ENCODE results near the gene DNAJC10. TPM values are rescaled to one million over a fixed set of nuclear protein-coding genes. Genes with fewer than 3 reads are reported as not detected.
"Not testable (repeated sequence)": the region's sequence is repeated elsewhere in the genome, so short reads cannot be mapped to it uniquely, and the experiment has no call there.

Gene DNAJC10
- total RNA-seq, 4 donors from 2014 or later: 23.1 to 154 (median 70.3) TPM

GRCh38 chr2:182715121-182715891, 751 bp upstream of the DNAJC10 start:
- Histone ChIP-seq H3K4me3 (peak overlapping the region; percentile 84 to 91), H3K36me3 (no peaks in the 10 kb centered on the region), H3K4me1 (peaks cover 0 to 7% of the 10 kb centered on the region in 2 donors), H3K27me3 (no peaks in the 10 kb centered on the region), H3K27ac (peak overlapping the region; percentile 85 to 88), H3K9me3 (no peaks in the 10 kb centered on the region)
- TF ChIP-seq CTCF (IDR thresholded peaks at IDR 0.05) (no peak), POLR2A (IDR thresholded peaks at IDR 0.05) (no peak)
- intact Hi-C loops (cut with DNase I; ENCODE audit: low total_unique reads): no loop called here
- DNase-seq: no peak

GRCh38 chr2:182716650-182716979, 558 bp downstream of the DNAJC10 start:
- H3K4me1 ChIP-seq: peaks cover 0 to 7% of the 10 kb centered on the region in 2 donors
- peak overlapping the region; percentile 85 to 88 for H3K27ac ChIP-seq
- no peak for DNase-seq
- H3K27me3 ChIP-seq: no peaks in the 10 kb centered on the region
- no peak for TF ChIP-seq POLR2A (IDR thresholded peaks at IDR 0.05)
- TF ChIP-seq CTCF (IDR thresholded peaks at IDR 0.05): no peak
- H3K9me3 ChIP-seq: no peaks in the 10 kb centered on the region
- intact Hi-C loops (cut with DNase I; ENCODE audit: low total_unique reads): no loop called here
- H3K36me3 ChIP-seq: no peaks in the 10 kb centered on the region
- H3K4me3 ChIP-seq: peak overlapping the region; percentile 84 to 91

GRCh38 chr2:182717416-182717815, 1.4 kb downstream of the DNAJC10 start:
- intact Hi-C loops (cut with DNase I; ENCODE audit: low total_unique reads): no loop called here
- peak overlapping the region; percentile 17 to 88 for H3K27ac ChIP-seq

GRCh38 chr2:182717816-182718215, 1.8 kb downstream of the DNAJC10 start:
- TF ChIP-seq CTCF (IDR thresholded peaks at IDR 0.05): no peak
- no peak for TF ChIP-seq POLR2A (IDR thresholded peaks at IDR 0.05)
- no peak for DNase-seq
- Histone ChIP-seq H3K36me3 (no peaks in the 10 kb centered on the region), H3K4me3 (no peak overlapping the region), H3K9me3 (no peaks in the 10 kb centered on the region), H3K27ac (peak overlapping the region; percentile 17 to 88), H3K4me1 (peaks cover 0 to 7% of the 10 kb centered on the region in 2 donors), H3K27me3 (no peaks in the 10 kb centered on the region)
- intact Hi-C loops (cut with DNase I; ENCODE audit: low total_unique reads): no loop called here

More at GRCh38 chr2:182717416-182717815, 1.4 kb downstream of the DNAJC10 start:
- H3K27me3 ChIP-seq: no peaks in the 10 kb centered on the region
- TF ChIP-seq POLR2A (IDR thresholded peaks at IDR 0.05) (no peak), CTCF (IDR thresholded peaks at IDR 0.05) (no peak)
- no peaks in the 10 kb centered on the region for H3K9me3 ChIP-seq
- peaks cover 0 to 7% of the 10 kb centered on the region in 2 donors for H3K4me1 ChIP-seq
- peak overlapping the region in 1 of 2 donors; percentile 84 for H3K4me3 ChIP-seq
- H3K36me3 ChIP-seq: no peaks in the 10 kb centered on the region
- no peak for DNase-seq

GRCh38 chr2:182718459-182718858, 2.4 kb downstream of the DNAJC10 start:
- no peaks in the 10 kb centered on the region for H3K9me3 ChIP-seq
- no peak overlapping the region for H3K4me3 ChIP-seq
- TF ChIP-seq POLR2A (IDR thresholded peaks at IDR 0.05): no peak
- no peak for TF ChIP-seq CTCF (IDR thresholded peaks at IDR 0.05)
- no peak for DNase-seq
- peaks cover 0 to 7% of the 10 kb centered on the region in 2 donors for H3K4me1 ChIP-seq
- no peak overlapping the region for H3K27ac ChIP-seq
- no peaks in the 10 kb centered on the region for H3K36me3 ChIP-seq
- intact Hi-C loops (cut with DNase I; ENCODE audit: low total_unique reads): no loop called here
- no peaks in the 10 kb centered on the region for H3K27me3 ChIP-seq

GRCh38 chr2:182719116-182719515, 3.1 kb downstream of the DNAJC10 start:
- H3K9me3 ChIP-seq; H3K4me1 ChIP-seq; DNase-seq; H3K27me3 ChIP-seq; H3K4me3 ChIP-seq; intact Hi-C loops (cut with DNase I; ENCODE audit: low total_unique reads); H3K36me3 ChIP-seq; H3K27ac ChIP-seq: not testable (repeated sequence)
